ENCODE measurements around the gene XRCC3.
A peak's percentile ranks its signal among the peaks of the same experiment; 100 is the strongest.

Gene XRCC3

GRCh38 chr14:103735815-103736545, 20.7 kb upstream of the XRCC3 start:
- no peak for ATAC-seq (replicated peaks; ENCODE audit: extremely low read depth, poor library complexity, severe bottlenecking)
- no peak for DNase-seq (ENCODE audit: low spot score in 2 of 2)
- no peaks in the 10 kb centered on the region for H3K4me1 Mint-ChIP-seq
- peaks cover 9% of the 10 kb centered on the region for H3K36me3 Mint-ChIP-seq (ENCODE audit: insufficient read depth)
- H3K27ac Mint-ChIP-seq (ENCODE audit: low read depth), result no peak overlapping the region
- H3K9me3 Mint-ChIP-seq, result no peaks in the 10 kb centered on the region
- no peaks in the 10 kb centered on the region for H3K27me3 Mint-ChIP-seq
- H3K4me3 Mint-ChIP-seq, result no peak overlapping the region

GRCh38 chr14:103735439-103735814, 20.2 kb upstream of the XRCC3 start:
- Mint-ChIP-seq H3K4me3 (no peak overlapping the region), H3K27ac (ENCODE audit: low read depth) (no peak overlapping the region), H3K27me3 (no peaks in the 10 kb centered on the region), H3K9me3 (no peaks in the 10 kb centered on the region), H3K4me1 (no peaks in the 10 kb centered on the region), H3K36me3 (ENCODE audit: insufficient read depth) (peaks cover 9% of the 10 kb centered on the region)
- ATAC-seq (replicated peaks; ENCODE audit: extremely low read depth, poor library complexity, severe bottlenecking), result no peak
- DNase-seq (ENCODE audit: low spot score in 2 of 2), result no peak

- Mint-ChIP-seq H3K4me1 (no peaks in the 10 kb centered on the region), H3K27ac (ENCODE audit: low read depth) (no peak overlapping the region), H3K27me3 (no peaks in the 10 kb centered on the region), H3K36me3 (ENCODE audit: insufficient read depth) (peaks cover 9% of the 10 kb centered on the region), H3K4me3 (no peak overlapping the region), H3K9me3 (no peaks in the 10 kb centered on the region)
- no peak for ATAC-seq (replicated peaks; ENCODE audit: extremely low read depth, poor library complexity, severe bottlenecking)
- no peak for DNase-seq (ENCODE audit: low spot score in 2 of 2)
Observed at GRCh38 chr14:103735022-103735421, 19.8 kb upstream of the XRCC3 start.

DNA sequence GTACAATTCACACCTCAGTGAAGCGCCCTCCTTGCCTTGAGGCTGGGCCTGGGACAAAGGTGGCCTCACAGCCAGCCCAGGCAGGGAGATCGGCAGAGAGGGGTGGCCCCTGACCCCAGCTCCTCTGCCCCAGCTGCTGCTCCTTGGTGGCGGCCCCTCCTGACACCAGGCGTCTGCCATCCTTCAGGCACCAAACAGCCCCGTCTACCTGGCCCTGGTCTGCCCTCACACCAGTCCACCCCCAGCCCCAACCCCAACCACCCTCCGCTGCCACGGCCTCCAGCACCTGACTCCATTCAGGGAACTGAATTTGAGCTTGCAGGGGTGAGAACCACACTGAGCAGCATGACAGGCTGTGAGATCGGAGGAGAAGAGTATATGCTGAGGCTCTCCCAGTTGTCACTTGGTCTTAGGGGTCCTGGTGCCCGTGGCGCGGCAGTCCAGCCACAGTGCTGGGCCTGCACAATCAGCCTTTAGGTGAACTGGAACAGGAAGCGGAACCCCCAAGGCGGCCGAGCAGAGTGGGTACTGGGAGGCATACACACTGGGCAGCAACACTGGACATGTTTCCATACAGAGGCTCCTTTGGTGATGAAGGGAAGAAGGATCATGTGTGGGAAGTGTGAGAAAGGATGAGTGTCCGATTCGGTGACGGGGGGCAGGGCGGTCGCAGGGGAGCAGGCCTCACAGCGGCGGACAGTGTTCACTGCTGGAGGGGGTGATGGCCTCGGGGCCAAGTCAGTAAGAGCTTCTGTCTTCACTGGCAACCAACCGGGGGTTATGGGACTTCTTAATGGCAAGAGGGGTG, 19.0 kb upstream of the XRCC3 start:
- no peak for DNase-seq (ENCODE audit: low spot score in 2 of 2)
- Mint-ChIP-seq H3K9me3 (no peaks in the 10 kb centered on the region), H3K36me3 (ENCODE audit: insufficient read depth) (peaks cover 11% of the 10 kb centered on the region), H3K27me3 (no peaks in the 10 kb centered on the region), H3K4me1 (peaks cover 6% of the 10 kb centered on the region), H3K4me3 (no peak overlapping the region), H3K27ac (ENCODE audit: low read depth) (no peak overlapping the region)
- ATAC-seq (replicated peaks; ENCODE audit: extremely low read depth, poor library complexity, severe bottlenecking), result no peak

DNA sequence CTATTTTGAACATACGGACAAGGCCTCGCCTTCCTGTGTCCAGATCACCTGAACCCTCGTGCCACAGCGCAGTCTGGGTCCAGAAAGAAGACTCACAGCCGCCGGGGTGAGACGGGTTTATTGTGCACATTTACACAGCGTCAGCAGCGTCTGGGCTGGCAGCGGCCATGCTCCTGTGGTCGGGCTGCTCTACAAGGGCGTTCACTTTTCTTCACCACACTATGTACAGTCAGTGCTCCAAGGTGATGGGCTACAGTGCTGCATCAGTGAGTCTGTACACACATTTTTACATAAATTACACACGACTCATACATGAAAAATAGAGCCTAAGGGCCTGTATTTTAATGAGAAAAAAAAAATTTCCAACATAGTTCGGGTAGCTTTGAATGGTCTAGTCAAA, 18.4 kb upstream of the XRCC3 start:
- Mint-ChIP-seq H3K9me3 (no peaks in the 10 kb centered on the region), H3K27ac (ENCODE audit: low read depth) (no peak overlapping the region), H3K4me3 (no peak overlapping the region), H3K27me3 (no peaks in the 10 kb centered on the region), H3K36me3 (ENCODE audit: insufficient read depth) (peaks cover 15% of the 10 kb centered on the region), H3K4me1 (peaks cover 6% of the 10 kb centered on the region)
- ATAC-seq (replicated peaks; ENCODE audit: extremely low read depth, poor library complexity, severe bottlenecking) (no peak), DNase-seq (ENCODE audit: low spot score in 2 of 2) (no peak)

DNA sequence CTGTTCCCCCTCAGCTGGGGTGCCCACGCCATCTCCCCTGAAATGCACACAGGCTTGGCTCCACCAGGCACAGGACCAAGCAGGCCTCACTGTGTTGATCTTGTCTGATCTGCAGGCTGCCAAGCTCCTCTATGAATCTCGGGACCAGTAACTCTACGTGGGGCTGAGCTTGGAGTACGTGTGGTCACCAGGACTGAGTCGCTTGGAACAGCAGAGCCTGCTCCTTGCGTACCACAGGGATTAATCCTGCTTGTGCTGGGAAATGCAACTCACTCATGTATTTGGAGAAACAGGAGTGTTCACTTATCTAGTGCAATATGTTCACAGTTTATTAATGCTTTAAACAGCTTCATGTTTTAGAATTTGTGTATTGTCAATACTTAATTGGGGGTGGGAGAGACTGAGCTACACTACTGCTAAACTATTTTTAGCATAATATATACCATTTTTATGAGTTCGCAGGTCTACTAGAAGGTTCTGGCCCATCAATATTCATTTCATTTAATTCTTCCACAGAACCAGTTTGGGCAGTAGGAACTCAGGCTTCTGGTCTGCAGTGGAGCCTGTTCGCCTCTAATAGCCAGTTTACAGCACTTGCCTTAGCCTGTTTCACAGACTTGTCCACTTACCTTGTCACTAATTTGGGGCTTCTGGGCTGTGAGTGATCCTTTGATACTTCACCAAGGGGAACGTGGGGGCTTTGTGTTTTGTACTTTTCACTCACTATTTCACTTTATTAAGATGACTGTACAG, 17.8 kb upstream of the XRCC3 start:
- no peak for DNase-seq (ENCODE audit: low spot score in 2 of 2)
- no peak for ATAC-seq (replicated peaks; ENCODE audit: extremely low read depth, poor library complexity, severe bottlenecking)
- peaks cover 15% of the 10 kb centered on the region for H3K36me3 Mint-ChIP-seq (ENCODE audit: insufficient read depth)
- H3K4me1 Mint-ChIP-seq, result peaks cover 6% of the 10 kb centered on the region
- H3K9me3 Mint-ChIP-seq, result no peaks in the 10 kb centered on the region
- H3K27me3 Mint-ChIP-seq, result no peaks in the 10 kb centered on the region
- no peak overlapping the region for H3K27ac Mint-ChIP-seq (ENCODE audit: low read depth)
- H3K4me3 Mint-ChIP-seq, result no peak overlapping the region

GRCh38 chr14:103731916-103732867, 16.9 kb upstream of the XRCC3 start:
- Mint-ChIP-seq H3K36me3 (ENCODE audit: insufficient read depth) (peaks cover 12% of the 10 kb centered on the region), H3K4me1 (peaks cover 6% of the 10 kb centered on the region), H3K4me3 (no peak overlapping the region), H3K9me3 (no peaks in the 10 kb centered on the region), H3K27me3 (no peaks in the 10 kb centered on the region), H3K27ac (ENCODE audit: low read depth) (no peak overlapping the region)
- DNase-seq (ENCODE audit: low spot score in 2 of 2) (no peak), ATAC-seq (replicated peaks; ENCODE audit: extremely low read depth, poor library complexity, severe bottlenecking) (no peak)

DNA sequence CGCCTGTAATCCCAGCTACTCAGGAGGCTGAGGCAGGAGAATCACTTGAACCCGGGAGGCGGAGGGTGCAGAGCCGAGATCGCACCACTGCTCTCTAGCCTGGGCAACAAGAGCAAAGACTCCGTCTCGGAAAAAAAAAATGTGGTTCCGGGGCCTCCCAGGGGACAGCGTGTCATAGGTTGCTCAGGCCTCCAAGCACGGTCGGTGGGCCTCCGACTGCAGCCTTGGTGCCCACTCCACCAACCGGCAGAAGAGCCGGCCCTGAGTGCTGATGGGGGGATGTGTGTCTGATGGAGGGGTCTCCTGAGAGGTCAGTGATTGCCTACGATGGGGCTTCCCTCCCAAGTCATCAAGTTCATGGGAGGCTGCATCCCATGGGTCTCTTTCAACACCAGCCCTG, 16.2 kb upstream of the XRCC3 start:
- DNase-seq (ENCODE audit: low spot score in 2 of 2) (no peak), ATAC-seq (replicated peaks; ENCODE audit: extremely low read depth, poor library complexity, severe bottlenecking) (no peak)
- H3K9me3 Mint-ChIP-seq, result no peaks in the 10 kb centered on the region
- H3K27me3 Mint-ChIP-seq, result no peaks in the 10 kb centered on the region
- peaks cover 6% of the 10 kb centered on the region for H3K4me1 Mint-ChIP-seq
- H3K36me3 Mint-ChIP-seq (ENCODE audit: insufficient read depth), result peaks cover 12% of the 10 kb centered on the region
- no peak overlapping the region for H3K27ac Mint-ChIP-seq (ENCODE audit: low read depth)
- H3K4me3 Mint-ChIP-seq, result no peak overlapping the region

- ATAC-seq (replicated peaks; ENCODE audit: extremely low read depth, poor library complexity, severe bottlenecking) (no peak), DNase-seq (ENCODE audit: low spot score in 2 of 2) (no peak)
- Mint-ChIP-seq H3K27ac (ENCODE audit: low read depth) (peak overlapping the region; percentile 25), H3K4me3 (no peak overlapping the region), H3K9me3 (no peaks in the 10 kb centered on the region), H3K27me3 (no peaks in the 10 kb centered on the region), H3K36me3 (ENCODE audit: insufficient read depth) (peaks cover 12% of the 10 kb centered on the region), H3K4me1 (peaks cover 6% of the 10 kb centered on the region)
Observed at GRCh38 chr14:103730490-103731035, 15.3 kb upstream of the XRCC3 start.

DNA sequence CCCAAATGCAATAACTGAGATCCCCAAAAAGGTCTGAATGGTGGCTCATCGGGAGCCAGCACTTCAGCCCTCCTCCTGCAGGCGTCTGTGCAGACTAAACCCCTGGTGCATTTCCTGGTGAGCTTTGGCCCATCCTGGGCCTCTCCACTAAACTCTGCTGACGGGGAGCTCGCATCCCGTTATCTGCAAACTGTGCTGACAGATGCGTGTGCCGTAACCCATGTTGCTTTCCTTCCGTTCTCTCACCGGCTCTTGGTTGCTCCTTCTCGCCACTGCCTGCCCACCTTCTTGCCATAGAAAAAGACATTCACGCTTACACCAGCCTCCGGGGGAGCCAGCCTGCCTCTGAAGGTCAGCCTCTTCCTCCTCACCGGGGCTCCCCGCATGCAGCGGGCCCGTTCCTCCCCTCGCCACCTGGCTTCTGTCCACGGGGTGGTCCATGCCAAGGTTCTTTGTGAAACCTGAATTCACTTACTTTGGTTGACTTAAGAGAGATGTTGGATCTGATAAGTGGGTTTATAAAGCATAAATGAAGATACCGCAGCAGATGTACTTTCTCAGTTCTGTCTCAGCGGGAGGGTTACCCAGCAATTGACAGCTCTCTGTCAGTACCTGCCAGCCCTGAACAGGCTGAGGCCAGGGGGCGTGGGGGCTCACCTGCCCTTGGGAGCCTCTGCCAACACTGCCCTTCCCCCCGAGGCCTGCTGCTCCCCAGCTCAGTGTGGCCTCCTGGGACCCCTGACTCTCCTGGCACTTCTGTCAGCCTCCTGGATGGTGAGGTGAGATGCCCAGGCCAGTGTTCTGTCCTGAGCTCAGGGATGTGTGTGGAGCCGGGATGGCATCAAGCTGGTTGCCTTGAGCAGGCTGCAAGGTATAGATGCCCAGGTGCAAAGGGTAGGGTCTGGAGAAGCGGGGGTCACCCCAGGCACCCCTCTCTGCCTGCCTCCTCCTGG, 14.5 kb upstream of the XRCC3 start:
- DNase-seq (ENCODE audit: low spot score in 2 of 2) (no peak), ATAC-seq (replicated peaks; ENCODE audit: extremely low read depth, poor library complexity, severe bottlenecking) (no peak)
- Mint-ChIP-seq H3K4me3 (no peak overlapping the region), H3K4me1 (peaks cover 6% of the 10 kb centered on the region), H3K27ac (ENCODE audit: low read depth) (peak overlapping the region; percentile 25), H3K27me3 (no peaks in the 10 kb centered on the region), H3K9me3 (no peaks in the 10 kb centered on the region), H3K36me3 (ENCODE audit: insufficient read depth) (peaks cover 10% of the 10 kb centered on the region)

DNA sequence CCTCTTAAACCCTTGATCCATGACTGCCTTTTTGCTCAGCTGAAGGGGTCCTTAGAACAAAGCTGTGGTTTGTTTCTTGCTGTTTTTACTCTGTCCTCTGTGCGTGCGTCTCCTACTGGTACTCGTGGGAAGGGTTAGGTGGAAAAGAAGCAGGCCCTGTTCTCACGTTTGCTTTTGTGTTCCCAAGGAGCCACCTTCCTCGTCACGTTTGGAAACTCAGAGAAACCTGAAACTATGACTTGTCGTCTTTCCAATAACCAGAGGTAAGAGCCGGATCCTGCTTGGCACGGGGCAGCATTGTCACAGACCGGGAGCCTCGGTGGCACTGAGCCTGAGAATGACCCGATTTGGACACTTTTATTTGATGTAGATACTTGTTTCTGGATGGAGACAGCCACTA, 13.5 kb upstream of the XRCC3 start:
- H3K4me1 Mint-ChIP-seq, result peaks cover 6% of the 10 kb centered on the region
- H3K9me3 Mint-ChIP-seq, result no peaks in the 10 kb centered on the region
- ATAC-seq (replicated peaks; ENCODE audit: extremely low read depth, poor library complexity, severe bottlenecking) (no peak), DNase-seq (ENCODE audit: low spot score in 2 of 2) (no peak)
- H3K27ac Mint-ChIP-seq (ENCODE audit: low read depth), result no peak overlapping the region
- peaks cover 9% of the 10 kb centered on the region for H3K36me3 Mint-ChIP-seq (ENCODE audit: insufficient read depth)
- no peaks in the 10 kb centered on the region for H3K27me3 Mint-ChIP-seq
- no peak overlapping the region for H3K4me3 Mint-ChIP-seq
